Uterus (tissue), 2 donors: Measurements from ENCODE around the gene SART1.

ENCODE experiments used
- POLR2A ChIP-seq, 2 donors: fragments of 450-650 bp; IDR thresholded peaks; one replicate each; pipeline ENCODE4 v1.6.1; 2016; ENCODE audit warnings: antibody characterized with exemption in 2 of 2, mild to moderate bottlenecking in 1 of 2, moderate library complexity in 1 of 2
- TF ChIP-seq, protein P1 (sequence below), 4 experiments: fragments of 200-600 bp in 2 of 4; fragments of 450-650 bp in 2 of 4; sonication (generic) in 2 of 4; IDR thresholded peaks; one replicate each; pipeline ENCODE4 v1.5.1; 2016 to 2019; ENCODE audit warnings: antibody characterized with exemption in 4 of 4, mild to moderate bottlenecking in 2 of 4, moderate library complexity in 1 of 4

DNA sequence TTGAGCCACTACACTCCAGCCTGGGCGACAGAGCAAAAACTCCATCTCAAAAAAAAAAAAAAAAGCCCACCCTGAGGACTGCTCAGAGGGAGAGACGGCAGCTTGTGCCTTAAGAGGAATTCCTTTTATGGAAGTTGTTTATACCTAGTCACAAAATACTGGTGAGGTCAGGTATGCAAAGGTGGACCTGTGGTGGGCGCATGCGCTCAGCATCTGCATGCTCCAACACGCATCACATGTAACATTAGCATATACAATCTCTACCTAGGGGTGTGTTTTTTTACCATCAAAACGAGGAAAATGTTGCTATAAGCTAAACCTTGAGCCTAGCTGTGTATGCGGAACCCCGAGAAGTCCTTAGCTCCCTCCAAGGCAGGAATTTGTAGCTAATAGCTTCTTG, 6.8 kb upstream of the SART1 start:
- TF ChIP-seq POLR2A (IDR thresholded peaks at IDR 0.05) = no peak
- TF ChIP-seq, protein P1, sequence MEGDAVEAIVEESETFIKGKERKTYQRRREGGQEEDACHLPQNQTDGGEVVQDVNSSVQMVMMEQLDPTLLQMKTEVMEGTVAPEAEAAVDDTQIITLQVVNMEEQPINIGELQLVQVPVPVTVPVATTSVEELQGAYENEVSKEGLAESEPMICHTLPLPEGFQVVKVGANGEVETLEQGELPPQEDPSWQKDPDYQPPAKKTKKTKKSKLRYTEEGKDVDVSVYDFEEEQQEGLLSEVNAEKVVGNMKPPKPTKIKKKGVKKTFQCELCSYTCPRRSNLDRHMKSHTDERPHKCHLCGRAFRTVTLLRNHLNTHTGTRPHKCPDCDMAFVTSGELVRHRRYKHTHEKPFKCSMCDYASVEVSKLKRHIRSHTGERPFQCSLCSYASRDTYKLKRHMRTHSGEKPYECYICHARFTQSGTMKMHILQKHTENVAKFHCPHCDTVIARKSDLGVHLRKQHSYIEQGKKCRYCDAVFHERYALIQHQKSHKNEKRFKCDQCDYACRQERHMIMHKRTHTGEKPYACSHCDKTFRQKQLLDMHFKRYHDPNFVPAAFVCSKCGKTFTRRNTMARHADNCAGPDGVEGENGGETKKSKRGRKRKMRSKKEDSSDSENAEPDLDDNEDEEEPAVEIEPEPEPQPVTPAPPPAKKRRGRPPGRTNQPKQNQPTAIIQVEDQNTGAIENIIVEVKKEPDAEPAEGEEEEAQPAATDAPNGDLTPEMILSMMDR (IDR thresholded peaks at IDR 0.05) = no peak
